Activated naive CD4-positive, alpha-beta T cell treated with anti-CD3 and anti-CD28 coated beads, Interleukin-2, amount 50 U/mL, for 72 hours (primary cell): Measurements from ENCODE around the gene AIMP1. TPM values are rescaled to one million over a fixed set of nuclear protein-coding genes. Genes with fewer than 3 reads are reported as not detected.
A peak's percentile ranks its signal among the peaks of the same experiment; 100 is the strongest.

Experiments
- ATAC-seq, 2 donors: fragments of 150-1000 bp; cut with Tn5 transposase; 2 replicates each; pipeline ENCODE4 v1.10.0; 2021; ENCODE audit warnings: mild to moderate bottlenecking in 2 of 2, moderate library complexity in 2 of 2
- DNase-seq, 2 donors: peaks; one replicate each; pipeline ENCODE4 v3.0.0; 2021 to 2022; ENCODE audit warnings: low spot score in 2 of 2
- H3K27ac Mint-ChIP-seq, 2 donors: one replicate each; pipeline ENCODE4 v1.8.0; 2022; ENCODE audit warnings: mild to moderate bottlenecking in 2 of 2, mixed read lengths in 2 of 2
- H3K36me3 Mint-ChIP-seq, 2 donors: one replicate each; pipeline ENCODE4 v1.8.0; 2022; ENCODE audit warnings: mixed read lengths in 2 of 2
- H3K9me3 Mint-ChIP-seq, 2 donors: one replicate each; pipeline ENCODE4 v1.8.0; 2022; ENCODE audit warnings: mixed read lengths in 2 of 2
- total RNA-seq, 2 donors: library from RNA; stranded (reverse); gene quantifications; one replicate each; pipeline ENCODE4 v1.2.3, GENCODE V29; 2022

The AIMP1 gene
- total RNA-seq, 2 donors from 2014 or later = 39.1 to 53.6 TPM

DNA sequence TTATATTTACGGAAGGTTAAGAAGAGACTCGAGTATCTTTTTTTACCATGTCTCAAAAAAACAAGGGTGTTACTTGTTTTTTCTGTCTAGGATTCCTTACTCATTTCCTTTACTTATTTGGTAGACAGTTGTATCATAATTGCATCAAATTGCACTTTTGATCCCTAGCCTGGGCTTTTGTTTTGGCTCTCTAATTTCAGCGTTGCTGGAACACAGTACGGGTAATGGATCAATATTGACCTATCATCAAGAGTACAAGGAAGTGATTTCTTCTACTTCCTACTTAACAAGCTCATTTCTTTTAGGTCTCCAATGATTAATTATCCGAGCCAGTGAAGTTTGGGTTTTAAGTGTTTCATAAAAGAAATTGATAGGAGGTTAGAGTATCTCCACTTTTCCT is 16.8 kb downstream of the AIMP1 start:
- ATAC-seq (no peak), DNase-seq (no peak)
- Mint-ChIP-seq H3K9me3 (peaks cover 5 to 6% of the 10 kb centered on the region in 2 donors), H3K36me3 (peaks cover 29 to 48% of the 10 kb centered on the region in 2 donors), H3K27ac (no peak overlapping the region)

DNA sequence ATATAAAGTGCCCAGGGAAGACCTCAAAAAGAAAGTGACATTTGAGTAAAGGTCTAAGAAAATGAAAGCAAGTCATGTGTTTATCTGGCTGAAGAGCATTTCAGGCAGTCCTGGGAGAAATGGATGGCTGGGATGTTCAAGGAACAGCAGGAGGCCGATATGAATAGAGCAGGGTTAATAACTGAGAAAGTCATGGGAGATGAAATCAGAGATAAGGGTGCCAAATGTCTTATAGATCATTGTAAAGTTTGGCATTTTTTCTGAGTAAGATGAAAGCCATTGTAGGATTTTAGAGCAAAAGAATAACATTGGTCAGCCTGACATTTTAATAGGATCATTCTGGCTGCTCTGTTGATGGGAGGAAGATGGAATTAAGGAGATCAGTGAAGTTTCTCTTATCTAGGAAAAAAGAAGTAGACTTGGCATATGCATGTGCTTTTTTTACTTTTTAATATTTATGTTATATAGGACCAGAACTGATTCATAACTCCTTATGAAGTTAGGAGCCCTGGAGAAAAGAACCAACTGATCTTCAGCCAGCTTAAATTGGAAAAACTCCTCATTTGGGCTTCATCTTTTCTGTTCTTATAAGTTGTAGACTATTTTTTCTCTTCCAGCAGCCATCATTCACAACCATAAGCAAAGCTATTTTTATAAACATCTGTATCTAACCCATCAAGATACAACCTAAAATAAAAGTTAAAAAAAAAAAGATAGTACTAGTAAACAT is 18.6 kb downstream of the AIMP1 start:
- DNase-seq (no peak), ATAC-seq (no peak)
- H3K9me3 Mint-ChIP-seq = peaks cover 5 to 10% of the 10 kb centered on the region in 2 donors
- peak overlapping the region in 1 of 2 donors; percentile 36 for H3K27ac Mint-ChIP-seq
- peaks cover 44 to 65% of the 10 kb centered on the region in 2 donors for H3K36me3 Mint-ChIP-seq

DNA sequence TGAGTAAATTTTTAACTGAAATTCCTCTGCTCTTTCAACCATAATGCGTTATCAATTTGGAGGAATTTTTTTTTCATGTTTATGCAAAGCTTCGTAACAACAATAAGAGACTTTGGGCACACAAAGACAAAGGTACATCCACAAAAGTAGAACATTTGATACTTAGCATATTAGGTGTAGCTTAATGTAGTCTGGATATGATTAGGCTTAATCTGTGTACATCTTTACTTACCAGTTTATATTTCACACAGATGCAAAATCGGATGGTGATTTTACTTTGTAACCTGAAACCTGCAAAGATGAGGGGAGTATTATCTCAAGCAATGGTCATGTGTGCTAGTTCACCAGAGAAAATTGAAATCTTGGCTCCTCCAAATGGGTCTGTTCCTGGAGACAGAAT is 20.3 kb downstream of the AIMP1 start:
- no peak for ATAC-seq
- Mint-ChIP-seq H3K36me3 (peaks cover 51 to 72% of the 10 kb centered on the region in 2 donors), H3K9me3 (peaks cover 5 to 10% of the 10 kb centered on the region in 2 donors), H3K27ac (no peak overlapping the region)
- no peak for DNase-seq

DNA sequence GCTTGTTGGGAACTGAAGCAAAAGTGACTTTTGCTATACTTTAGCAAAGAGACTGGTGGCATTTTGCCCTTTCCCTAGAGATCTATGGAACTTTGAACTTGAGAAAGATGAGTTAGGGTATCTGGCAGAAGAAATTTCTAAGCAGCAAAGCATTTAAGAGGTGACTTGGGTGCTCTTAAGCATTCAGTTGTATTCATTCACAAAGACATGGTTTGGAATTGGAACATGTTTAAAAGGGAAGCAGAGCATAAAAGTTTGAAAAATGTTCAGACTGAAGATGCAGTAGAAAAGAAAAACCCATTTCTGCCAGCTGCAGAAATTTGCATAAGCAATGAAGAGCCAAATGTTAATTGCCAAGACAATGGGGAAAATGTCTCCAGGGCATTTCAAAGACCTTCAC is 21.6 kb downstream of the AIMP1 start:
- Mint-ChIP-seq H3K9me3 (peaks cover 5 to 10% of the 10 kb centered on the region in 2 donors), H3K27ac (no peak overlapping the region), H3K36me3 (peaks cover 56 to 73% of the 10 kb centered on the region in 2 donors)
- no peak for DNase-seq
- ATAC-seq = no peak

DNA sequence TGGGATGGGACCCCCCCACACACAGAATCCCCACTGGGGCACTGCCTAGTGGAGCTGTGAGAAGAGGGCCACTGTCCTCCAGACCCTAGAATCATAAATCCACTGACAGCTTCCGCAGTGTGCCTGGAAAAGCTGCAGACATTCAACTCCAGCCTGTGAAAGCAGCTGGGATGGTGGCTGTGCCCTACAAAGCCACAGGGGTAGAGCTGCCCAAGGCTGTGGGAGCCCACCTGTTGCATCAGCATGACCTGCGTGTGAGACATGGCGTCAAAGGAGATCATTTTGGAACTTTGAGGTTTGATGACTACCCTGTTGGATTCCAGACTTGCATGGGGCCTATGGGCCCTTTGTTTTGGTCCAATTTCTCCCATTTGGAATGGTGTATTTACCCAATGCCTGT is 22.3 kb downstream of the AIMP1 start:
- H3K9me3 Mint-ChIP-seq = peaks cover 5 to 10% of the 10 kb centered on the region in 2 donors
- H3K27ac Mint-ChIP-seq = no peak overlapping the region
- H3K36me3 Mint-ChIP-seq = peaks cover 56 to 73% of the 10 kb centered on the region in 2 donors
- DNase-seq = no peak
- no peak for ATAC-seq

DNA sequence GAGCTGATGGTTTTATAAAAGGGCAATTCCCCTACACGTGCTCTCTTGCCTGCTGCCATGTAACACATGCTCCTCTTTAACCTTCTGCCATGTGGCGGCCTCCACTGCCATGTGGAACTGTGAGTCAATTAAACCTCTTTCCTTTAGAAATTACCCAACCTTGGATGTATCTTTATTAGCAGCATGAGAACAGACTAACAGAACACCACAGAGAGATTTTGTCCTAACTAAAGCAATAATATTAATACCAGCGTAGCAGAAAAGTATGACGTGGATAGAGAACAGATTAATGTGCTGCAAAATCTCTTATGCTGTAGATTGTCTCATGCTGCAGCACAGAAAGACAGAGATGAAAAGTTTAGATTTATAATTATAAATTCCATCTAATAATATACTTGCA is 23.1 kb downstream of the AIMP1 start:
- Mint-ChIP-seq H3K27ac (no peak overlapping the region), H3K9me3 (peaks cover 5 to 10% of the 10 kb centered on the region in 2 donors), H3K36me3 (peaks cover 56 to 76% of the 10 kb centered on the region in 2 donors)
- no peak for ATAC-seq
- DNase-seq = no peak

DNA sequence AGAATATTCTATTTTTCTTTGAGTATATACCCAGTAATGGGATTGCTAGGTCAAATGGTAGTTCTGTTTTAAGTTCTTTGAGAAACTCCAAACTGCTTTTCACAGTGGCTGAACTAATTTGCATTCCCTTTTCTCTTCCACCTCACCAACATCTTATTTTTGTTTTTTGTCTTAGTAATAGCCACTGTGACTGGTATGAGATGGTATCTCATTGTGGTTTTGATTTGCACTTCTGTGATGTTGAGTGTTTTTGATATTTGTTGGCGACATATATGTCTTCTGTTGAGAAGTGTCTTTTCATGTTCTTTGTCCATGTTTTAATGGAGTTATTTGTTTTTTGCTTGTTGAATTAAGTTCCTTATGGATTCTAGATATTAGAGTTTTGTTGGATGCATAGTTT is 24.4 kb downstream of the AIMP1 start:
- DNase-seq (no peak), ATAC-seq (no peak)
- peaks cover 50 to 66% of the 10 kb centered on the region in 2 donors for H3K36me3 Mint-ChIP-seq
- no peak overlapping the region for H3K27ac Mint-ChIP-seq
- H3K9me3 Mint-ChIP-seq = peaks cover 5 to 10% of the 10 kb centered on the region in 2 donors

DNA sequence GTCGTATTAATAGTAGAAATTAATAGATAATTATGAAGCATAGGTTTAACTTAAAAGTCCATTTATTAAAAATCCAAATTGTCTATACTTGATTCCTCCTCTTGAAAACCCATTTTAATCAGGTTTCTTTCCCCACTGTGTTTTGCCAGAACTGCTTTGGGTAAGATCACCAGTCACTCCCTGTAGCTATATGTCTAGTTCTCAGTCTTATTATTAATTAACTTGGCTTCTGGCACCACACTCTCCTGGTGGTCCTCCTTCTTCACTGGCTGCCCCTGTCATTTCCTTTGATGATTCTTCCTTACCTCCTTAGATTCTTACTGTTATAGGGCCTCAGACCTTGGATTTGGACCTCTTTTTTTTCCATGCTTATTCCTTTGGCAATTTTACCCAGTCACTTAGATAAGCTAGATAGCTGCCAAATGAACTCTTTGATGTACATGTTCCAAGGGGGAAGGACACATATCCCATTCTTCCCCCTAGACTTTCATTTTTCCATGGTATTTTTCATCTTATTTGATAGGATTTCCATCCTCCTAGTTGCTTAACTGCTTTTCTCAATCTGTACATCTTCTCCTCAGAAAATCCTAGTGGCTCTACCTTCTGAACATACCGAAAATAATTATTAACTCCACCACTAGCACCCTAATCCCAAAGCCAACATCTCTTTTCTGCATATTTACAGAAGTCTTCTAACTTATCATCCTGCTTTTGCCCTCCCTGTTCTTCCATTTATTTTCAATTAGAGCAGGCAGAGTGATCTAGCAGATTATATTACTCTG is 27.7 kb downstream of the AIMP1 start:
- peaks cover 0 to 4% of the 10 kb centered on the region in 2 donors for H3K9me3 Mint-ChIP-seq
- DNase-seq = no peak
- H3K27ac Mint-ChIP-seq = no peak overlapping the region
- no peak for ATAC-seq
- peaks cover 23 to 39% of the 10 kb centered on the region in 2 donors for H3K36me3 Mint-ChIP-seq

DNA sequence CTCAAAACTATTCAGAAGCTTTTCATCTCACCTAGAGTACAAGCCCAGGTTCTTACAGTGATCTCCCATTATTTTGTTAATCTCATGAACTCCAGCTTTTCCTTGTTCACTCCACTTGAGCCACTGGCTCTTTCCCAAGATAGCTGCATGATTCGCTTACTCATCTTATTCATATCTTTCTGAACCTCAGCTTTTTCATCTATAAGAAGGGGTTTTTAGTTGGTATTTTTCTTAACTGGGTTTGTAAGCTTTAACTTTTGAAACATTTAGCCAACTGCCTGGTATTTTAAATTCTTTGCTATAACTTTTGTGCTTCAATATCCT is 28.3 kb downstream of the AIMP1 start:
- Mint-ChIP-seq H3K9me3 (no peaks in the 10 kb centered on the region), H3K36me3 (peaks cover 18 to 33% of the 10 kb centered on the region in 2 donors), H3K27ac (no peak overlapping the region)
- DNase-seq (no peak), ATAC-seq (no peak)

DNA sequence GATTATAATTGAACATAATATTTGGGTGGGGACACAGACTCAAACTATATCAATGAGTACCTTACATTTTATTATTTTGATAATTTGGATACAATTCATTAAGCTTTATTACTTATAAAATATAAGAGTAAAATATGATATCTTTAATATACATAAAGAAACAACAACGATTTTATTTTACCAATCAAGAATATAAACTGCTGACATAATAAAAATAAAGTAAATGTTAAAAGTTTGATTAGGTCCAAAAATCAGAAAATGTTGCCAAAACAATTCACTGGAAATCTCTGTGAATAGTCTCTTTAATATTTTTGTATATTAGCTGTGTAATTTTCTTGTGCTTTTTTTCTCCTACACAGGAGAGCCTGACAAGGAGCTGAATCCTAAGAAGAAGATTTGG is 30.8 kb downstream of the AIMP1 start:
- DNase-seq = no peak
- Mint-ChIP-seq H3K36me3 (peaks cover 7 to 8% of the 10 kb centered on the region in 2 donors), H3K9me3 (no peaks in the 10 kb centered on the region), H3K27ac (no peak overlapping the region)
- no peak for ATAC-seq

DNA sequence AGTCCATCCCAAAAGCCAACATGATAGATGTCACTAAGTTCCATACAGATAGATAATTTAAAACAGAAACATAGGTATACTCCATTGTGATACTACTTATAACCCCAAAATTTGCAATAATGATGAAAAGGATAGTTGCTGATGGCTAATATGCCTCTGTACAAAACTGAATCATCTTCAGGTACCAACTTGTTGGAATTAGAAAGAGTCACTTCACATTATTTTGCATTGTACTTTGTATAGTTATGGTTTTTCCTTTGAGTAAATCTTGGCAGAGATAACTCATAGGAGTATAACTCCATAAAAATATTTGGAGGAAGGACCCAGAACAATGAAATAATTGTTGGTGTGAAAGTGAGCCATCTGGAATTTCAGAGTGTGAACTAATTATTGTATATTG is 34.7 kb downstream of the AIMP1 start:
- Mint-ChIP-seq H3K9me3 (no peaks in the 10 kb centered on the region), H3K27ac (no peak overlapping the region), H3K36me3 (no peaks in the 10 kb centered on the region)
- no peak for DNase-seq
- ATAC-seq = no peak

DNA sequence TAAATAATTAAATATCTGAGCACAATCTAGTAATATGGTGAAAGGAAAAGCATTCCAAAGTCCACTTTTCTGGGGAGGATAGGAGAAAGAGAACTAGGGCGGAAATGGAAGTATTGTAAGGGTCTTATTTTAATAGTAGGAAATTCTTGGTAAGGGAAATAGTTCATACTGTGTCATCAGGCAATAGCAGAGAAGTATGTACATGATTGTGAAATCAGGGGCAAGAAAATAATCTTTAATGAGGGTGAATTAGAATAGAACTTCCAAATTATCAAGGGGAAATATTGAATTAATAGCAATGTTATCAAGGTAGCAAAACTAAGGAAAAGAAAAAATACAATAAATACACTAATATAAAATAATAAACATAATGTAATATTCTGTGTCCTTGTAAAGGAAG is 37.4 kb downstream of the AIMP1 start:
- Mint-ChIP-seq H3K36me3 (no peaks in the 10 kb centered on the region), H3K27ac (no peak overlapping the region), H3K9me3 (no peaks in the 10 kb centered on the region)
- ATAC-seq = no peak
- DNase-seq = no peak

DNA sequence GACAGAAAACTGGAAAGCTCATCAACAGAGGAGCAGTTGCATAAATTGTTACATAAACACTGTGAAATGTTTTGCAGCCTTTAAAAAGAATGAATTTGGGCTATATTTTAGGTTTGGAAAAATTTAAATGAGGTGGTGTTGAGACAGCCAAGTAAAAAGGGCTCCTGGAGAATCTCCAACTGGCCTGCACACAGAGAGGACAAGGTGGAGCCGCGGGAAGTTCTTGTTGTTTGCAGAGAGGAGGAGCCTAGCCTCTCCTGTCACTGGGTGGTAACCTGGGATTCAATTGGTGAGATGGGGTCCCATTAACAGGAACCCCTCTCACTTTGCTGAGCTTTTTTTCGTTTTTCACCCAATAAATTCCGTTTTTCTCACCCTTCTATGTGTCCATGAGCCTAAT is 38.8 kb downstream of the AIMP1 start:
- H3K27ac Mint-ChIP-seq = no peak overlapping the region
- no peaks in the 10 kb centered on the region for H3K36me3 Mint-ChIP-seq
- ATAC-seq (no peak), DNase-seq (no peak)
- H3K9me3 Mint-ChIP-seq = no peaks in the 10 kb centered on the region

DNA sequence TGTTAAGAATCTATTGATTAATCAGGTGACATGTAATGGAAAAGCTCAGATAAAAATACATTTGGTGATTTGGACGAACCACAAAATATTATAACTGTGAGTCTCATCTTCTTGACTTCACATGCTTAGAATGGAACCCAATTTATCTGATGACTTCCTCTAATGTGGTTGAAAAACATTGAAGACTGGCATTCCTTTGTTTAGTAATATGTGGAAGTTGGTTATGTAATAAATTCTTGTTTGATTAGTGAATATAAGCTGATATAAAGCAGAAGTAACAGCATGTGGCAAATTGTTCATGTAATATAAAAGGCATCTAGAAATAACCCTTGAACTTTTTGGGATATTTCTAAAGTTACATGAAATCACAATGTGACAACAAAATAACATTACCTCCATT is 42.5 kb downstream of the AIMP1 start:
- no peaks in the 10 kb centered on the region for H3K9me3 Mint-ChIP-seq
- ATAC-seq (no peak), DNase-seq (no peak)
- no peak overlapping the region for H3K27ac Mint-ChIP-seq
- H3K36me3 Mint-ChIP-seq = no peaks in the 10 kb centered on the region

DNA sequence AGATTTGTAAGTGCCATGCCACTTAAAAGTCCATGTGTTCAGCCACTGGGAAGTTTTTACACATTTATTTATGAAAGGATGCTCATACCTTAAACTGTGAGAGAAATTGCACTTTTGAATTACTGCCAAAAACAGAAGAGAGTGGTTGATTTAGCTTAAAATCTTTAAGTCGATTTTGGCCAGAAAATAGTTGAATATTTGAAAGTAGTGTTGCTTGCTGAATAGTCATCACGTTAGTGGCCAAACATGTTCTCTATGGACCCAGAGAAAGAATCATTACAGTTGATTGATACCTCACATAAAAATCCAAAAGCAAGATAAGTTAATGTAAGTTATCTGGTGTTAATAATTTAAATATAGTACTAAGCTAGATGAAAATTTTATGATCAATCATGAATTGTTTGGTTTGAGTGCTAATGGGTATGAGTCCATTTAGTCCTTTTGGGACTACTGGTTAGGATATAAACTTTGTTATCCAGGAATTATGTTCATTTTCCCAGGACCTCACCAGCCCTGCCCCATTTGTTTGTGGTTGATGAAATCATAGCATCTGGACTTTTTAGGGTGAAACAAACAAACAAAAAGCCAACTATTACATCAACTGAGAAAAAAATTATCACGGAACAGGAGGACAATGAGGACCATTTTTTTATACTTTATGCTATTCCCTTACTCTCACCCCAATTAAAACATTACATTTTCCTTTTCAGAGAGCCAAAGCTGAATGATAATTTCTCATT is 45.9 kb downstream of the AIMP1 start:
- Mint-ChIP-seq H3K27ac (no peak overlapping the region), H3K36me3 (no peaks in the 10 kb centered on the region), H3K9me3 (no peaks in the 10 kb centered on the region)
- ATAC-seq (no peak), DNase-seq (no peak)

DNA sequence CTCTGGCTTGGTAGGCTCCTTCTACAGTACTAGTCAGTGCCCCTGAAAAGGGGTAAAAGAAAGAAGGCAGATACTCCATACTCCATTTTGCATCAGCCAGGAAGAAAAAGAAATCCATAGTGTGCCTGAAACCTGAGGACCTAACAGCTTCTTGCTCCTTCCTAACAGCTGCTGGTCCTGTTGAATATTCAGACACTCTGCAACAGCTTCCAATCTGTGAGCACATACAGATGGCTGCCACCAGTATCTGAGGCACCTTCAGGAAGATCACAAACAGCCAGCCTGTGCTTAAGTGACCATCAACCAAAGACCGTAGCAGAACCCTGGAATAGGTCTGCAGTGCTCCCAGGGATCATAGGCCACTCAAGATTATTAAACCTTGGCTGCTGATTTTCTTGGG is 47.9 kb downstream of the AIMP1 start:
- DNase-seq (no peak), ATAC-seq (no peak)
- H3K36me3 Mint-ChIP-seq = no peaks in the 10 kb centered on the region
- H3K27ac Mint-ChIP-seq = no peak overlapping the region
- no peaks in the 10 kb centered on the region for H3K9me3 Mint-ChIP-seq

DNA sequence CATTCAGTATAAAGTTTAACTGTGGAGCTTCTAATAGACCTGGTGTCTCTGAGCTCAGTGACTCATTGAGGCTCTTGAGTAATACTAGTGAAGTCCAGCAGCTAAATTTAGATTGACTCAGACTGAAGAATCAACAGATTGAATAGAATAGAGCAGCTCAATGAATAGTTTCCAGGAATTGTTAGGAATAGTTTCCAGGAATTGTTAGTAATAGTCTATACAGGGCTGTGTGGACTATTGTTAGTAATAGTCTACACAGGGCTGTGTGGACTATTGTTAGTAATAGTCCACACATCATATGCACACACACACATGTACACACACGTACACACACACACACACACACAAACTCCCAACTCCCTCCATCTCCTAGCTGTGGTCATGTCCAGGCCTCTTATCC is 49.3 kb downstream of the AIMP1 start:
- Mint-ChIP-seq H3K27ac (no peak overlapping the region), H3K36me3 (no peaks in the 10 kb centered on the region), H3K9me3 (no peaks in the 10 kb centered on the region)
- no peak for DNase-seq
- no peak for ATAC-seq
